ENCODE measurements around the gene PSMA2.

Gene PSMA2

DNA sequence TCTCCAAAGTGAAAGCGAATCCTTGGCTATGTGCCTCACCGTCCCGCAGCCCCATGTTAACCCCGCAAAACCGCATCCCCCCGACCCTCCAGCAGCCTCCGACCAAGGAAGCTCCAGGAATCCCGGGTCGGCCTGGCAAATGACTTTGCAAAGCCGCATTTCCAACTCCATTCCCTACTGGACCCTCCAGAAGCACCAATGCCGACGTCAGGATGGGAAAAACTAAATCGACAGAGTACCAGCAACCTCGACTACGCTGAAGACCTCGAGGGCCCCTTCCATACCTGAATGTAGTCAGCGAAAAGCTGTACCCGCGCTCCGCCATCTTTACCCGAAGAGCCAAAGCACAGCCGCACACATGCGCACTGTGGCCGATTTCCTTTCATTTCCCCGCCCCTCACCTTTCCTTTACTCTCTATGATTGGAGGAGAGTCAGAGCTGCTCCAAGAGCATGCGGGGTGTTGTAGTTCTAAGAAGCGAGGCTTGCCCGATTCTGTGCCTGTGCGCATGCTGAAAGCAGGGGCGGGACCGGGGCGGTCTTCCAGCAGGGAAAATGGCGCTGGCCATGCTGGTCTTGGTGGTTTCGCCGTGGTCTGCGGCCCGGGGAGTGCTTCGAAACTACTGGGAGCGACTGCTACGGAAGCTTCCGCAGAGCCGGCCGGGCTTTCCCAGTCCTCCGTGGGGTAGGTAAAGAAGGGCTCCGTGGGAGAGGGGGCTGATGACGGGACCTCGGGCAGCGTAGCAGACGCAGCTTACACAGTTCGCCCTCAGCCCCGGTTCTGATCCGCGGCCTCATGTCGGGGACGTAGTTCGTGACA is at the start of gene PSMA2, which contains the start of gene MRPL32:
TSS of gene PSMA2 (minus strand) at position 341 of the 818 bp plus-strand sequence. CDS start at position 325, 16 bp downstream.
TSS of gene MRPL32 (plus strand) at position 543 of the 818 bp plus-strand sequence. CDS start at position 554, 11 bp downstream.
- DNase-seq (ENCODE audit: low spot score): peak; percentile 99

DNA sequence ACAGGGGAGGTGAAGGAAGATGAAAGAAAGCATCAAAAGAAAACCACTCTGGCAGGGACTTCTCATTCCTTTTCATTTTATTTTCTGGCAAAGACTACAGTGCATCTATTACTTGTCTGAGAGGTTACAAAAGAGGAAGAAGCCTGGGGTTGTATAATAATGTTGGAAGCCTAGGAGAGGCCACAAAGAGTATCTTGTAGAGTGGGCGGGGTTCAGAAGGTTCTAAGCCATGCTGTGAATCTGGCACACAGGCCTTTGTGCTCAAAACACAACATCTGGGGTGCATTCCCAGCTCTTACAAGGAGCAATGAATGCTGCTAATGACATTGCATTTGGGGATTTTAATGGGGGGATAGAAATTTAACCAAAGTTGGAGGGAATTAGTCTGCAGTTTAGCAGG is 49.6 kb upstream of the PSMA2 start:
- no peak for DNase-seq (ENCODE audit: low spot score)

DNA sequence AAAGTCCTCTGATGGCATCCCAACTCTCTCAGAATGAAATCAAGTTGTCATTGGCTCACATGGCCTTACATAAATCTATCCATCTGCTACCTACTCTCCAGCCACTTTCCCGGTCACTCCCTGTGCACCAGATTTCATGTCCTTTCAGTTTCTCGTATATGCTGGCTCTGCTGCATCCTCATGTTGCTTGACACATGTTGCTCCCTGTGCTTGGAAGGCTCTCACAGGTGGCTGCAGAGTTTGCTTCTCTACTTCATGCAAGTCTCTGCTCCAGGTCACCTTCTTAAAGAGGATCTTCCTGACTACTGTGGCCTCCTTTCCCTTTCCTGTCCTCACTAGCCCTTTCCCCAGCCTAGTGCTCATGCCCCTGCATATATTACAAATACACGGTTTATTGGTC is 48.5 kb upstream of the PSMA2 start:
- no peak for DNase-seq (ENCODE audit: low spot score)

DNA sequence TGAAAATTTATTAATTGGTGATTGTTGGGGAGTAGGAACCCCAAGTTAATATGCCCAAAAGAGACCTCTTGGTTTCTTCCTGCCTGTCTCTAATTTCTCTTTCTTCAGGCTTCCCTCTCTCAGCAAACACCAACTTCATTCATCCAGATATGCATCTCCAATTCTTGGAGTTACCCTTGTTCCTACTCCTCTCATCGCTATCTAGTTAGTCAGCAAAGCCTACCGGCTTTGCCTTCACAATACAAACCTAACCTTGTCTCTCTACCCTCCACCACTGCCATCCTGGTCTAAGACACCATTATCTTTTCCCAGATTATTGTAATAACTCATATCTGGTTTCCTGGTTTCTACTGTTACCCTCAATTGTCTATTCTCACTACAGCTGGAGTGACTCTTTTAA is 48.1 kb upstream of the PSMA2 start:
- DNase-seq (ENCODE audit: low spot score): no peak

DNA sequence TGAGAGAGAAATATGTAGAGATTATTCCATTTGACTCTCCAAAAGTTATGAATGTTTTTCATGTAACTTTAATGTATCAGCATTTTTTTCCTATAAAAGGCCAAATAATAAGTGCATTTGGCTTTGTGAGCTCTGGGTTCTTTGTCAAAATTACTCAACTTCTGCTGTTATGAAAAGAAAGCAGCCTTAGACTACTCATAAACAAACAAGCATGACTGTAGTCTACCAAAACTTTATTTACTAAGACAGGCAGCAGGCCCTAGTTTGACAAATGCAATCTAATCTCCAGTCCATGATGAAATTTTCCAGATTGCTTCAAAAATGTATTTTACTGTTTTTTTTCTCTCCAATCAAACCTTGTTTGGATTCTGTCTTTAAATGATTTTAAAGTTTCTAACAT is 46.5 kb upstream of the PSMA2 start:
- DNase-seq (ENCODE audit: low spot score): no peak

DNA sequence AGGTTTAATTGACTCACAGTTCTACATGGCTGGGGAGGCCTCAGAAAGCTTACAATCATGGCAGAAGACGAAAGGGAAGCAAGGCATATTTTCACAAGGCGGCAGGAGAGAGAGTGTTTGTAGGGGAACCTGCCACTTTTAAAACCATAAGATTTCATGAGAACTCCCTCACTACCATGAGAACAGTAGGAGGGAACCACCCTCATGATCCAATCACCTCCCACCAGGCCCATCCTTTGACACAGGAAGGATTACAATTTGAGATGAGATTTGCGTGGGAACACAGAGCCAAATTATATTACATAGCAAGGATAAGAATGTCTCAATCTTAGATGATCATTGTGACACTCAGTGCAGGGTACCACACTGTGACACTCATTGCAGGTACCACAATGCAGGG is 44.4 kb upstream of the PSMA2 start:
- DNase-seq (ENCODE audit: low spot score): no peak

DNA sequence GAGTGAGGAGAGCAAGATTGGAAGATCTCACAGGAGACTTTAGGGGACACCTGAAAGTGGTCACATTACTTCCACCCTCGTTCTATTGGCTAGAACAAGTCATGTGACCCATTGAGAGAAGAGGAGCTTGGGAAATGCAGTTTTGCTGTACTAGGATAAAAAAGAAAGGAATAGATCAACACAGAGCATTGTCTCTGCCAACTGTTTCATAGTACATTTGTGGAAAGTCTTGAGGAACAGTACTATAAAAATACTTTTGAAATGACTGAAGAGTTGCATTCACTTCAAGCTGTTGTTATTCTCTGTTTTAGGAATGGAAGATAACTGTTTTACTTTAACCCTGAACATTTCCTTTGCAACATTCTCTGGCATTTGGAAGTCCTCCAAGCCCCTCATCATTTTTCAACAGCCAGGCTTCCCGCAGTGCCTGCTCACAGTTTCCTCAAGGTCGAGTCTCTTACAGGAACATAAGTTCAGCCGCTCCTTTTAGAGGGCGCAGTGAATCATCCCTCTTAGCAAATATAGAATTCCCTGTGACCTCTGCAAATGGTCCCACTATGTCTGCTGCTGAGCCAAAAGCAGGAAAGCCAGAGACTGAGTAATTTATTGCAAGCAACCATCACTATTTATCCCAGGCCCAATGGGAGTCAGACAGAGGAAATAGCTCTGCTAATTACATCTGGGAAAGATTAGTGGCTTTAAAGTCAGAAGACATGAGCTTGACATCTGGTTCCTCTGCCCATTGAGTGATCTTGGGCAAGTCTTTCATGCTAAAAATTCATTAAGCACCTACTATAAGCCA is 40.9 kb upstream of the PSMA2 start:
- DNase-seq (ENCODE audit: low spot score): peak; percentile 65

DNA sequence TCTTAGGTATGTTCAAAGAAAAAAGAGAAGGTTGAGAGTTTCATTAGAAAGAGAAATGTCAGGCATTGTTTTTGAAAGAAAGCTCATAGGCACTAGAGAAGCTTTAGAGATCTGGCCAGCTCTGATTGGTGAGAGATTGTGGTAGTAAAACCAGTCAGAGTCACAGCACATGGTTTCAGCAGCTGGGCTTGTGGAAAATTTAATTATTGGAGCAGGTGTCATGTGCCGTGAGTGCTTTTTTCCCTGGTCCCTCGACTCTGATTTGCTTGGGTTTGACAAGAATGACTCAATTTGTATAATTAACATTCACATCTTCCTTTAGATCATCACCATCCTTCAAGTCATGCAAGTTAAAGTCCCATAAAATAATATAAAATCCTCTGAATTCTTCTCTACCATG is 35.4 kb upstream of the PSMA2 start:
- no peak for DNase-seq (ENCODE audit: low spot score)

DNA sequence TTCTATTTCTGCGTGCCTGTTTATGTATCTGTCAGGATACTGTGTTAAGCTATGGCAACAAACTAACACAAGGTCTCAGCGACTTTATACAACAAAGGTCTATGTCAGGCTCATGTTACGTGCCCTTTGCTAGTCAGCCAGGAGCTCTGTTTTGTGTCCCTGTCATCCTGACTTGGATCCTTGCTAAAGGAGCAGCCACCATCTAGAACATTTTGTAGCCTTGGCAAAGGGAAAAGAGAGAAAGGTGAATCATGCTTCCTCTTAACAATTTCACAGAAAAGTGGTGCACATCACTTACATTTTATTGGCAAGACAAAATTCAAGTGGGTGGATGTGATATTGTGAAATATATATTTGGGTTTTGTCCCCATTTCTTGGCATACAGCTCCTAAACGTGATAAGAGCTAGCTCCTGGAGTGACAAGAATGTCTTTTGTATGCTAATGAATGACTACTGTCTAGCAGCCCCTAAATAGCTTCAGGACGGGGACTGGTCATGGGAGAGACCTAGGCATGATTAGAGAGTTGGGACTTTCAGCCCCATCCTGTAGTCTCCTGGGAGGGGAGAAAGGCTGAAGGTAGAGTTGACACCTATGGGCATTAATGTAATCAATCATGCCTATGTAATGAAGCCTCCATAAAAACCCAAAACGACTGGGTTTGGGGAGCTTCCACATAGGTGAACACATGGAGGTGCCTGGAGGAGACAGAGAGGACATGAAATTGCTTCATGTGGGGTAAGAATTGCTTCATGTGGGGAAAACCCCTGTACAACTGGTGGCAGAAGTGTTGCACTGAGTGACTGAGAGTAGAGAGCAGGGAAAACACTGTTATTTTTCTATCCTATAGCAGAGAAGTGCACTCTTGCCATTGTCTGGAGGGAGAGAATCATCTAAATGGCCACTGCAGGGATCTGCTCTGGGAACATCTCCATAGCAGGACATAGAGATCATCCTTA is 33.2 kb upstream of the PSMA2 start:
- no peak for DNase-seq (ENCODE audit: low spot score)

DNA sequence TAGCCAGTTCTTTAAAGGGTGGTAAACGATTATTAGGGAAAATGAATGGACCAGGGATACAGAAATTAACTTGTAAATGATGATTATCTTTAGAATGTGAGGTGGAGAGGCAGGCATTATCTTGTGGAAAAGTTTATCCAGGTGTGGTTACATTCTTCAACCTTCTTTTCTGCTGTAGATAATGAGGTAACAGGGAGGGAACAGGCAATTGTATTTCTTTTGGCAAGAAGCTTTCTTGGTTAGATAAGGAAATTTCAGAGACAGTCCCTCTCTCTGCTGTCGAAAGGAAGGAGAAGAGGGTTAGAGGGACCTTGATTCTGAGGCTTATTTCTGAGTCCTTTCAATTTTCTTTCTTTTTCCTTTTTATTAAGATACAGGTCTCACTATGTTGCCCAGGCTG is 32.3 kb upstream of the PSMA2 start:
- DNase-seq (ENCODE audit: low spot score): no peak

DNA sequence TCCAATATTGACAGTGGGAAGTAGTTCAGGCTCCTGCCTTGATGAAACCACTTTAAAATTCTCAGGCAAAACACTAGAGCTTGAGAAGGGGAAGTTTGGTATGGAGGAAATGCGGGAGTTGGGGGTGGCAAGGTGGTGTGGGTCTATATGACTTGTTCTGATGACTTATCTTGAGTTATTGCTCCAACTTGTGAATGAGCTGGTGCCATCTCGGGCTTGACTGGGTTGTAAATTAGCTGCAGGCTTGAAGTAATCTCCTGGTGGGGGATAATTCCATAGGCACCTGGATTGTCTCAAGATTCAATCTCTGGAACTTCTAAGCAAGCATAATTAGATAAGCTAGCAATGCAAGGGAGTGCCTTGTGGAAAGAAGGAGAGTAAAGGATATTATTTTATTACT is 29.2 kb upstream of the PSMA2 start:
- no peak for DNase-seq (ENCODE audit: low spot score)

DNA sequence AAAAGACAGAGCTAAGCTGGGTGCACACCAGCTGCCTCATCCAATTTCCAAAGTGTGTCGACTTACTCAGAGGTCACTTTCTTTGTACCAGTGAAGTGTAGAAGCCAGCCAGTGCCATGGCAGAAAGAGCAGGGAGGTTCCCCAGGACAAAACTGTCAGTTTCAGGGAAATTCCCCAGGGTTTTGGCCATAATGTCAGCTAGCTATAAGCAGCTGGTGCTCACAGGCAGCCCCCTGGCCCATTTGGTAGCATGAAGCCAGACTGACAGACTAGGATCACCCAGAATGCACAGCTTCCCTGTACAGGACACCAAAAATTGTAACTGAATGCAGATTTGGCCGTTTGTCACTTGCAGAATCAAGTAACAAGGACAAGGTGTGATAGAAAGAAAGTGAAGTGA is 28.8 kb upstream of the PSMA2 start:
- DNase-seq (ENCODE audit: low spot score): no peak

DNA sequence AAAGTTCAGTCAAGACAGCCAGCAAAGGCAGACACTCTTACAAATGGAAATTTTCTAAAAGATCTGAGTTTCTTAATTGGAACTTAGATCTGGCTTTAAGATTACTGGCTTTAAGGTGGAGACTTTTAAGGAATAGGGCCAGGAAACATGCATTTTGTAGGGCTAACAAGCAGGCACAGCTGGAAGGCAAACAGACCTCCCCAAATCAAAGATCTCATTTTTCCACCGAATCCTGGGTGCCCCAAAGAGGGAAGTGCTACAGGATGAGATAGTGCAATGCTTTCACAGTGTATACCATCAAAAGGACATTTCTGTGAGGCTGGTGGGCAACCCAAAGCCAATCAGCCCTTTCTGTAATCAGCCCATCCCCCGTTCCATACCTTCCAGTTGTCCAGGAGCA is 27.6 kb upstream of the PSMA2 start:
- no peak for DNase-seq (ENCODE audit: low spot score)

DNA sequence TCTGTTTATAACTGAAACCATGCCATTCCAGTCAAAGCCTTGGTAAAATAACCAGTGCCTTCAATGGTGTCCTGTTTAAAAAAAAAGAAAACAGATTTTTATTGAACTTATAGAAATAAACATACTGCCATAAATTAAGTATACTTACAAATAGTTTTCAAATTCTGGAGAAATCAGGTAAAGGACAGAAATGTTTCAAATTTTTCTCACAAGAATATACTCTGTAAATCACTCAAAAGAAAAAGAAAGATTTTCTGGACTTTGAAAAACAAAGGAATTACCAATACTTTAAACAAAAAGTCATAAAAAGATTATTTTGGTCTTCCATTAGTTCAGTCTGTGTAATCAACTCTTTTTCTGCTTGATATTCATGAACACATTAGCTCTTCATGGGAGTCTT is 24.1 kb upstream of the PSMA2 start:
- DNase-seq (ENCODE audit: low spot score): peak; percentile 11

DNA sequence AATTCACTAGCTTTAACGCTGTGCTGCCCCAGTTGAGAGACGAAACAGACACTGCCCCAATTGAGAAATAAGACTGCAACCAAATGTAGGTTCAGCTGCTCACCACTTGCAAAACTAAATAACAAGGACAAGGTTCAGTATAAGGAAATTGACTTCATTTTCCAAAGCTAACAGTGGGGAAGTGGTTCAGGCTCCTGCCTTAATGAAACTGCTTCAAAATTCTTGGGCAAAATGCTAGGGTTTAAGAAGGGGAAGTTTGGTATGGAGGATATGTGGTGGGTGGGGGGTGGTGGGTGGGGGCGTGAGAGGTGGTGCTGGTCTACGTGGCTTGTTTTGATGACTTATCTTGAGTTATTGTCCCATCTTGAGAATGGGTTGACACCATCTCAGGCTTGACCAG is 22.0 kb upstream of the PSMA2 start:
- DNase-seq (ENCODE audit: low spot score): no peak

DNA sequence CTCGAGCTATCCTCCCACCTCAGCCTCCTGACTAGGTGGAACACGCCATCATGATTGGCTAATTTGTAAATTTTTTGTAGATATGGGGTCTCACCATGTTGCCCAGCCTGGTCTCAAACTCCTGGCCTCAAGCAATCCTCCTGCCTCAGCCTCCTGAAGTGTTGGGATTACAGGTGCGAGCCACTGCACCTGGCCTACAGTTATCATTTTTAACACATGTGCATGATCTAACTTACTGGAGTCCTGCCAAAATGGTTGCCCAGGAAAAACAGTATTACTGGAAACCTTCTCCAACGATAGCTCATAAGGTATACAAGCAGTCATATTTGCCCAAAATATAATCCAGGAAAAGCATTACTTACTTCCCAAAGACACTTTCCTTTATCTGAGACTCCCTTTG is 20.4 kb upstream of the PSMA2 start:
- DNase-seq (ENCODE audit: low spot score): no peak

DNA sequence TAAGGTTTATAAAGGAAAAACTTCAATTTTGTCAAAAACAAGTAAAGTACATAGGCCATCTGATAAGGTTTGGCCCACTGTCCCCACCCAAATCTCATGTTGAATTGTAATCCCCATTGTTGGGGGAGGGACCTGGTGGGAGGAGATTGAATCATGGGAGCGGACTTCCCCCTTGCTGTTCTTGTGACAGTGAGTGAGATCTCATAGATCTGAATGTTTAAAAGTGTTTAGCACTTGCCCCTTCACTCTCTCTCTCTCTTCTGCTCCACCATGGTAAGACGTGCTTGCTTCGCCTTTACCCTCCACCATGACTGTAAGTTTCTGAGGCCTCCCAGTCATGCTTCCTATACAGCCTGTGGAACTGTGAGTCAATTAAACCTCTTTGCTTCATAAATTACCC is 18.4 kb upstream of the PSMA2 start:
- DNase-seq (ENCODE audit: low spot score): no peak

DNA sequence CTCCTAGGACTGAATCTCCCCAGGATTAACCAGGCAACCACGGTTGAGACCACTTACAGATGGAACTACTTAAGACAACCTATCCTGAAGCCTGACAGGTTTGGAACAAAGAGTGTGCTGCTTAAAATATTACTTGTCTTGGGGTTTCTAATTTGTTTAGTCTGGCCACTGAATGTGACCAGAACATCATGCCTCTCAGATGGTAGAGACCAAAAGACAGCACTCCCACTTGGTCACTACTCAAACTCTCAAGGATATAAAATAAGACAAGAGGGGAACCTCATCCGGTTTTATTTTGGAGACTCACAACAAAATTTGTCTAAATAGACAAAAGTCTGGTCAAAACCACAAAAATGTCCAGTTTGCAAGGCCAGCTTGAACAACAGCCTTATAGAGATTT is 15.5 kb upstream of the PSMA2 start:
- DNase-seq (ENCODE audit: low spot score): no peak

DNA sequence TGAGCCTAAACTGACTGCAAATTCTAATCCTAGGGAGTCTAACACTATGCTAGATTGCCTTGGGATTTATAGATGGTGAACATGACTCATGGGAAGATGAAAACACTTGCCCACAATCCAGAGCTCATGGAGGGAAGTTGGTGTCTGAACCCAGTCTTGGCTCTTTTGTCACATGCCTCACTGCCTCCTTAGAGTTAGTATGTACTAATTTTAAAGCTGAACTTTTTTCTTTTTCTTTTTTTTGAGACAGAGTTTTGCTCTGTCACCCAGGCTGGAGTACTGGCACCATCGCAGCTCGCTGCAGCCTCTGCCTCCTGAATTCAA is 14.6 kb upstream of the PSMA2 start:
- no peak for DNase-seq (ENCODE audit: low spot score)

DNA sequence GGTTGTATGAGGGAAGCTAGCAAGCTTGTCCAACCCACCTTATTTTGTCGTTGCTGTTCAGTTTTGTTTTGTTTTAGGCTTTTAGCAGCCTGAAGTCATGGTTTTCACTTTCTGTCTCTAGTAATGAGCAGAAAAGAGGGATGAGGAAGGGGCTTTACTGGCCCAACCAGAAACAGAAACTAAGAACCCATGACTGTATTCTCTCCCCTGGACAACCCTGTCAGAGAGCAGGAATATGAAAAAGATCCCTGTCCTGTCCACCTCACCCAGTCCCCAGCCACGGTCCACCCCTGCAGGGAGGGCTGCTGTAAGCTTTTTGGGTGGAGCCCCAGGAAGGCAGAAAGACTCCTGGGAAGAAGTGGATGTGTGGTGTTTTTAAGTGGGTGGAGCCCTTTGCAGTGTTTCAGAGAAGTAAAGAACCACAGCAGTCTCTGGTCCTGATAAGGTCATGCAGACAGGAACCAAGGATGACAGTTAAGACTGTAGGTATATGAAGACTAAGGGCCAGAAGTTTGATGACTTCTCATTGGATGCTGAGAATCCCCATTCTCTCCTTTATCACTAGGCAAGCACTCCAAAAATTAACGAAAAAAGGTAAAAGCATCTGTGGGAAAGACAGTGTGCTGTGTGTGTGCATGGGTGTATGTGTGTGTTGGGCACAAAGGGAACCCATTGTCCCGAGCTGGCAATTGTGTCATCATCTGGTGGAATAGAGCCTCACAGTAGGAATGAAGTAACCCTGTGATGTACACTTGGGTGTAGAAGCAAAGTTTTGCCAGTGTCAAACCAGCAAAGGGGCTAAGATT is 14.1 kb upstream of the PSMA2 start:
- no peak for DNase-seq (ENCODE audit: low spot score)
